T-helper 1 cell (primary cell): Measurements from ENCODE around the gene MKRN2OS.

Experiments used
- DNase-seq, 5 donors: peaks; one replicate each; pipeline ENCODE4 v3.0.0-alpha.2; 2012 to 2020
- total RNA-seq, 4 donors: gene quantifications; one replicate each; lab custom pipeline; 2026; lab: John Stamatoyannopoulos, UW

MKRN2OS gene, protein sequence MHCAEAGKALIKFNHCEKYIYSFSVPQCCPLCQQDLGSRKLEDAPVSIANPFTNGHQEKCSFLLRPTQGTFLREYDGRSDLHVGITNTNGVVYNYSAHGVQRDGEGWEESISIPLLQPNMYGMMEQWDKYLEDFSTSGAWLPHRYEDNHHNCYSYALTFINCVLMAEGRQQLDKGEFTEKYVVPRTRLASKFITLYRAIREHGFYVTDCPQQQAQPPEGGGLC
- total RNA-seq = 0 reads per million in 4 donors

DNA sequence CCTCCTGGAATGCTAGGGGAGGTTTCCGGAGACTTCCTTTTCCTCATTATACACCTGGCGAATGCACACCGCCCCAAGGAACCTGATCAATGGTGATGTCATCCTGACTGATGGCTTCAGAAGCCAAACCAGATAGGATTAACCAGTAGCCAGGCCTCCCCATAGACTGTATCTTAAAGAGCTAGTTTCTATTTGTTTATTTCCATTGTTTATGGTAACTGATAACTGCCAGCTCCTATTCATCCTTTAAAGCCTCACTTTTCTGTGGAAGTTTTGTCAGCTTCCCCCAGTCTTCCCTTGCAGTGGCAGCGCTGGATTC is at the start of gene MKRN2OS:
TSS of gene MKRN2OS (minus strand) at position 27 of the 319 bp plus-strand sequence. CDS start 35 bp downstream, outside the sequence.
- DNase-seq = no peak

DNA sequence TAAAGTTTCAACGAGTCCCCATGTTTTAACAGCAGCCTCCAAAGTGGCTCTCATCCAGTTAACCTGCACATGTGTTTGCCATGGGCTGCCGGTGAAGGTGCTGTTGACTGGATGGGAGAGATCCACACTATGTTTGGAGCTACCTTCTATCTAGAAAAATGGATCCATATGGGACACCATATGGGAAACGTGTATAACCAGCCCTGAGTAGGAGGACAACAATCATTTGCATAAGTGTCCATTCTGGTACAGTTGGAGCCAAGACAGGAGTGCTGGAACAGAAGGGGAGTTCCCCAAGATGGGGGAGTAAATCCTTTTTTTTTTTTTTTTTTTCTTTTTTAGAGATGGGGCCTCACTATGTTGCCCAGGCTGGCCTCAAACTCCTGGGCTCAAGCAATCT is 48.2 kb upstream of the MKRN2OS start:
- DNase-seq = no peak

DNA sequence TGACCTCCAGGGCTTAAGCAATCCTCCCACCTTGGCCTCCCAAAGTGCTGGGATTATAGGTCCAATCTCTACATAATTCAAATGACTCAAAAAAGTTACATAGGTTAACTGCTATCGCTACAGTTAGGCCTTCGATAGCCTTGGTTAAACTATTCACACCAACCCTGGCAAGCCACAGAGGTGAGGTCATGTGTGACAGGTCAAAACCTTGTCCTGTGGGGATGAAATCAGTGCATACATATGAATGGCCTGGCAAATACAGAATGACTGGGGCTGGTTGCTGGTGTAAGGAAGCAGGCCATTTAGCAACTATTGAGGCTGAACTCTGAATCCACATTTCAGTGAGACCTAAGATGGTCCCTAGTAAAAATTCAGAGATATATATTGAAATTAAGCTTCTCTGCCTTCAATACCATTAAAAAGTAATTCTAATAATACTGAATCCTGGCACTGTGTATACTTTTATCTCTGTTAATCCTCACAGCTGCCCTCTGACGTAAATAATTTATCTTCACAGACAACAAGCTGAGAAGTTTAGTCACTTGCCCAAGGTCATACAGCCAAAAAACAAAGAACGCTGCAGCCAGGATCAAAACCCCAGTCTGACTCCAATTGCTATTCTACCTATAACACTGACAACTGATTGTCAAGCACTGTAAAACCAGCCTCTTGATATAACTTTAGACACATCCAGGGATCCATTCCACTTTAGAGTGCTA is 46.9 kb upstream of the MKRN2OS start:
- DNase-seq = no peak

GRCh38 chr3:12591456-12591855 is 46.2 kb upstream of the MKRN2OS start:
- no peak for DNase-seq

DNA sequence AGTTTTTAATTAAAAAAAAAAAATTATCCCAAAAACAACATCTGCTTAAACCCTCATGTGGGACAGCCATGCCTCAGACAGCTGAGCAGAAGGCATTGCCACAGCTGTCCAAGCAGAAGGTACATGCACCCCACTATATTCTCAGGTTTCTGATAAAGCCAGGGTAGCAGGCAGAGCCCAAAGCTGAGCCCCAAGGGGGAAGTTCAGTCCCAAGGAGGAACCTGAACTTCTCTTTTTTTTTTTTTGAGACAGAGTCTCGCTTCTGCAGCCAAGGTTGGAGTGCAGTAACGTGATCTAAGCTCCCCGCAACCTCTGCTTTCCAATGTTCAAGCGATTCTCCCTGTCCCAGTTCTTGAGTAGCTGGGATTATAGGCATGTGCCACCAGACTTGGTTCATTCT is 44.8 kb upstream of the MKRN2OS start:
- no peak for DNase-seq

- no peak for DNase-seq
These were observed 43.0 kb upstream of the MKRN2OS start for GRCh38 chr3:12588039-12589009.

- no peak for DNase-seq
These were observed 41.1 kb upstream of the MKRN2OS start for GRCh38 chr3:12586403-12586802.

DNA sequence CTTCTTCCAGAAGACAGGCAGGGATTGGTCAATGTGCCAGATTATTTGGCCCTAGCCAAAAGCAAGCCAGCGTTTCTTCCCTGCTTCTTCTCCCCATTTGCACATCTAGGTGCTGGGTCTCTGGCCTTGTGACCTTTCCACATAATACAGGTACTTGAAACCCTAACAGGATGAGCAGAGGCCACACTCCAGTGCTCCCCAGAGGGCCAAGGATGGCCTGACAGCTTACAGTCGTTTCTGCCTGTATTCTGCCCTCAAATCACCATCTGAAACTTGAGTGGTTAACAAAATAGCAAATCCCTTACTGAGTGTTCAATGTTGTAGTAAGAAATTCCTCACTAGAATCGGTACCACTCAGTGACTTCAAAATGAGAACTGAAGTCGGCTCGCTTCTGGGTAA is 40.7 kb upstream of the MKRN2OS start:
- DNase-seq = no peak

DNA sequence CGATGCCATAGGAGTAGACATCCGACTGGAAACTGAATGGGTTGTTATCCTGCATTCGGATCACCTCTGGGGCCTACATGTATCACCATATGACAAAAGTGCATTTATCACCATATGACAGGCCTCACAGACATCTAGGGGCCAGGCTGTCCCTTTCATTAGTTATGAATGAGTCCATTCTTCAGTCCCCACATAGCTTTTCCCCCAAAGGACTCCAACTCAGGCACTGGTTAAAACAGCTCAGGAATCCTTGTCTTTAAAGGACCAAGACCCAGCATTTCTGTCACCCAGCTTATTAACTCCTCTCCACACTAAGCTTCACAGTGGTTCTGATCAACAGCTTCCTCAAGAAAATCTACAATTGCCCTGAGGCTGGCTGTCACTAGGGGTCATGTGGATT is 39.9 kb upstream of the MKRN2OS start:
- DNase-seq = no peak

- DNase-seq = no peak
These were observed 38.8 kb upstream of the MKRN2OS start for GRCh38 chr3:12584083-12584482.

DNA sequence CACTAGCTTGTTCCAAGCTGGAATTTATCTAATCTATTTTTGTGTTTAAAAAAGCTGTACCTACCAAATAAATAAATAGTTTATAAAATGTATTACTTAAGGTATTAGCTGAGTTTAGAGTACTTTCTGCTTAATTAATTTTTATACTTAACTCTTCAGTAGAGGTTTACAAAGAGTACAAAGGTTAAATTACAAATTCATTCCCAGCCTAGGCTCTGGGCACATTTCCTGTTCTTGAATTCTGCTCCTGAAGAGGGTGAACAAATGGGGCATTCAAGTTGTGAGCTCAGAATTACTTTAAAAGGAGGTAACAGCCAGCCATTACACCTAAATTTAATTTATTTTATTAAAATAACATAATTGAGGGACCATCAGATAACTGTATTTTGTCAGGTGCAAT is 38.0 kb upstream of the MKRN2OS start:
- no peak for DNase-seq

DNA sequence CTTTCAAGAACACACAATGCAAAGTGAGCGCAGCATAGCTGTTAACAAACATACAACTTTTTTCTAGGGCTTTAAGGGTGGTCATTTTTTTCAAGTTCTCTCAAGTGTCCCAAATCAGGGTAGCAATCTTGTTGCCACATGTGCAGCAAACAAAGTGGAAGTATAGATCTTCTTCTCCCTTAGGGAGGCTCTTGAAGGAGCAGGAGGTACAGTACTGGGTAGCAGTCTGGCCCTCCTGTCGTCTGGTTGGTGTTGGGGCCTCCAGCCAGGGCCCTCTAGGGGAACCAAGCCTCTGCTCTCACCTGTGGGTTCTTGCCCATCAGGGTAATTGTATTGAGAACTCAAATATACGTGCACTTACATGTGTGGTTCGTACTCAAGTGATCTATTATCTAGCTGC is 37.4 kb upstream of the MKRN2OS start:
- no peak for DNase-seq

- no peak for DNase-seq
These were observed 34.6 kb upstream of the MKRN2OS start for GRCh38 chr3:12579905-12580304.

DNA sequence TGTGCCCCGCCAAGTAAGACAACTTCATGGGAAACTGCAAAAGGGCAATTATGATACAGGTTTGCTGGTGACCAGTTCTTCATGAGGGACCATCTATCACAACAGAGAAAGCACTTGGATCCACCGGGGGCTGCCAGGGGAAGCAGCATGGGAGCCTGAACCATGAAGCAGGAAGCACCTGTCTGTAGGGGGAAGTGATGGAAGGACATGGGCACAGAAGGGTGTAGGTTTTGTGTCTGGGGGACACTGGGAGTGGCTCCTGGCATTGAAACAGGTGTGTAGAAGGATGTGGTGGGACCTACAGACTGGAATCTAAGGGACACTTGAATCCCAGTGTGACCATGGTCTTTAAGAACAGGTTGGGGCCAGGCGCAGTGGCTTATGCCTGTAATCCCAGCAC is 34.2 kb upstream of the MKRN2OS start:
- DNase-seq = no peak

- no peak for DNase-seq
These were observed 33.4 kb upstream of the MKRN2OS start for GRCh38 chr3:12578742-12579141.

- DNase-seq = no peak
These were observed 32.1 kb upstream of the MKRN2OS start for GRCh38 chr3:12577379-12577778.

- no peak for DNase-seq
These were observed 29.4 kb upstream of the MKRN2OS start for GRCh38 chr3:12574661-12575060.

DNA sequence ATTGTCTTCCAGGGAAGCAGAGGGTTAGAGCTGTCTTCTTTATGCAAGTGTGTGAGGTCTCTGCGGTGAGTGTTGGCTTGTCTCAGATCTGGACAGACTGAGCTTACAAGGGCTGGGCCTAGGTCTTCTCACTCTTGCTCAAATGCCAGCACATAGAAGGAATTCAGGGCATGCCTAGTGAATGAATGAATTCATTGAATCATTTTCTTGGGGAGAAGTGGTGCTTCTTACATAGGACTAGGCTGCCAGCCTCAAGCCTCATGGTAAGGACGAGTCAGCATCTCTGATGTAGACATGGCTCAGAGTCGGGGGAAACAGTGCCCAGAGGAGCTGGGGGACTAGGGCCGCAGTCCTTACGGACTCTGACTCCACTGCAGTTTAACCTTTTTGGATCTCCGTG is 28.8 kb upstream of the MKRN2OS start:
- no peak for DNase-seq

- no peak for DNase-seq
These were observed 26.7 kb upstream of the MKRN2OS start for GRCh38 chr3:12571986-12572385.

DNA sequence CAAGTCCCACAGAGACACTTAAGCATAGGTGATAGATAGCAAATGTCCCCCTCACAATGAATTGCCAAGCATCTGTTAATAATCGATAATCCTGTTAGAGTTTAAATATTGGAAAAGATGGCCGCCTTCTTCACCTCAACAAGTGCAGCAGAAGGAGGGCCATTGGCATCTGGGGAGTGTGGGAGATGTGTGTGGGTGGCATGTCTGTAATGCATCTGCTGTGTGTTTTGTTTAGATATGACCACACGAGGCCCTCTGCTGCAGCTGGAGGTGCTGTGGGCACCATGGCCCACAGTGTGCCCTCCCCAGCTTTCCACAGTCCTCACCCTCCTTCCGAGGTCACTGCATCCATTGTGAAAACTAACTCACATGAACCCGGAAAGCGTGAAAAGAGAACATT is 24.5 kb upstream of the MKRN2OS start:
- no peak for DNase-seq

DNA sequence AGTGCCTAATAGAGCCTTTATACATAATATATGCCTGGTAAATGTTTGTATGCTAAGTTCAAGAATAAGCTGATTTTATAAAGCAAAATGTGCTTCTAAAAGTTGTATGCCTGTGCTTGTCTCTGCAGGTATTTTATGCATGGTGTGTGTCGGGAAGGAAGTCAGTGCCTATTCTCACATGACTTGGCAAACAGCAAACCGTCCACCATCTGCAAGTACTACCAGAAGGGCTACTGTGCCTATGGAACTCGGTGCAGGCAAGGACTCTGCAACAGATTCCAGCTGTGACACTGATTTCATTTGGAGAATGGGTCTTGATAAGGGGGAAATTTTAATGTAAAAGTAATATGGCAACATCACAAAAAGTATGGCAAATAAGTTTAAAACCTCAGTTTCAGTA is 23.4 kb upstream of the MKRN2OS start:
- DNase-seq = no peak

DNA sequence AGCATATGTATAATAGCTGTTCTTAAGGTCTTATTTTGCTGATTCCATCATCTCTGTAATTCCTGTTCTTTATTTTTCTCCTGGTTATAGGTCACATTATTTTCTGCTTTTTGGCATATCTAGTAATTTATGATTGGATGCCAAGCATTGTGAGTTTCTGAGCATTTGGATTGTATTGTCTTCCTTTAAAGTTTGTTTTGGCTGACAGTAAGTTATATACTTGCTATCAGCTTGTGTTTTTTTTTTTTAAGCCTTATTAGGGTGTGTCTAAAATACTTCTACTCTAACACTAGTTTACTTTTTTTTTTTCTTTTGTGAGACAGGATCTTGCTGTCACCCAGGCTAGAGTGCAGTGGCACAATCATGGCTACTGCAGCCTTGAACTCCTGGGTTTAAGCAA is 21.7 kb upstream of the MKRN2OS start:
- no peak for DNase-seq

DNA sequence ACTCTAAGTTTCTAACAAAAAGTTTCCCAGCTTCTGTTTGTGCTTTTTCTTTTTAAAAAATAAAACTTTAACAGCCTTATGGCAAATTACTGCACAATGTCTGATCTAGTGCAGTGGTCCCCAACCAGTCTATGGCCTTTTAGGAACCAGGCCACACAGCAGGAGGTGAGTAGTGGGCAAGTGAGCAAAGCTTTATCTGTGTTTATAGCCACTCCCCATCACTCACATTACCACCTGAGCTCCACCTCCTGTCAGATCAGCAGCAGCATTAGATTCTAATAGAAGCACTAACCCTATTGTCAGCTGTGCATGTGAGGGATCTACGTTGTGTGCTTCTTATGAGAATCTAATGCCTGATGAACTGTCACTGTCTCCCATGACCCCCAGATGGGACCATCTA is 17.2 kb upstream of the MKRN2OS start:
- no peak for DNase-seq

DNA sequence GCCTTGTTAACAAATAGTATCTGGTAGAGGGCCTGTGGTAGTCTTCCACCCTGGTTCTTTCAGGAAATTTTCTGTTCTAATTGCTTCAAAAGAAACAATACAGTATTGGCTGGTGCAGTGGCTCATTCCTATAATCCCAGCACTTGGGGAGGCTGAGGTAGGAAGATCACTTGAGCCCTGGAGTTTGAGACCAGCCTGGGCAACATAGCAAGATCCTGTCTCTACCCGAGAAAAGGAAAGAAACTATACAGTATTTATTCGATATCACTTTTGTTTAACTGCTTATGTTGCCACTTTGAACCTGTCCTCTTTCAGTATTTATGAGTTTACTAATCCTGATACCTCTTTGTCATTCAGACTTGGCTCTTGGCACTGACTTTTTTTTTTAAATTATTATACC is 16.1 kb upstream of the MKRN2OS start:
- DNase-seq = no peak
